IgD-negative memory B cell (primary cell): Measurements from ENCODE around the gene C15orf40. TPM values are rescaled to one million over a fixed set of nuclear protein-coding genes. Genes with fewer than 3 reads are reported as not detected.

Experiments
- H3K27ac Mint-ChIP-seq, 3 donors: one replicate each; pipeline ENCODE4 v1.8.0; 2020 to 2022; ENCODE audit warnings: mild to moderate bottlenecking in 3 of 3, mixed read lengths in 3 of 3, moderate library complexity in 1 of 3
- H3K27me3 Mint-ChIP-seq: one replicate; pipeline ENCODE4 v1.8.0; 2021; ENCODE audit warnings: mixed read lengths
- H3K36me3 Mint-ChIP-seq: one replicate; pipeline ENCODE4 v1.8.0; 2020; ENCODE audit warnings: mild to moderate bottlenecking, mixed read lengths
- H3K4me1 Mint-ChIP-seq, 3 donors: one replicate each; pipeline ENCODE4 v1.8.0; 2020 to 2022; ENCODE audit warnings: mixed read lengths in 3 of 3, mild to moderate bottlenecking in 1 of 3
- H3K4me3 Mint-ChIP-seq, 4 donors: one replicate each; pipeline ENCODE4 v1.8.0; 2020 to 2022; ENCODE audit warnings: mild to moderate bottlenecking in 4 of 4, mixed read lengths in 4 of 4, moderate library complexity in 3 of 4
- H3K9me3 Mint-ChIP-seq, 3 donors: one replicate each; pipeline ENCODE4 v1.8.0; 2020 to 2021; ENCODE audit warnings: mixed read lengths in 3 of 3, mild to moderate bottlenecking in 1 of 3
- polyA plus RNA-seq: library from polyadenylated mRNA; unstranded; fragments of 300-500 nt; fragmentation: Illumina TruSeq; gene quantifications from one replicate; pipeline ENCODE4 v1.2.3, GENCODE V29; 2021

The C15orf40 gene
- polyA plus RNA-seq, 1 donor from 2014 or later = 54.5 TPM

DNA sequence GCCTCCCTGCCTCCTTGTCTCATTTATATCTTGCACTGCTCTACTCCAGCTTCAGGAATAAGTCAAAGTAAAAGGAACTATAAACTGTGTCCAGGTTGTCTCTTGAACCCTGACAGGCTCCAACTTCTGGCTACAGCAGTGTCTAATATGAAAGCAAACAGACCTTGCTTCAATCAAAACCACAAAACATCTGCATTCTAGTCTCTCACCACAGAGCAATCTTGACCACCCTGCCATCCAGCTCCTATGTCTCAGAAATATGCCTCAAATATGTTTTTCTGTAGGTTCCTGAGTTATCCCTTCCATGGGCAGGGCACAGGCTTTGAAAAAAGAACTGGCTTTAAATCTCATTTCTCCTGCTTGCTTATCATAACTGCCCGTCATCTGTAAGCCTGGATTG, 38.4 kb downstream of the C15orf40 start:
- Mint-ChIP-seq H3K27me3 (no peaks in the 10 kb centered on the region), H3K27ac (no peak overlapping the region), H3K4me1 (peaks cover 0 to 3% (median 0%) of the 10 kb centered on the region in 3 donors), H3K36me3 (peaks cover 2% of the 10 kb centered on the region), H3K9me3 (no peaks in the 10 kb centered on the region), H3K4me3 (no peak overlapping the region)

DNA sequence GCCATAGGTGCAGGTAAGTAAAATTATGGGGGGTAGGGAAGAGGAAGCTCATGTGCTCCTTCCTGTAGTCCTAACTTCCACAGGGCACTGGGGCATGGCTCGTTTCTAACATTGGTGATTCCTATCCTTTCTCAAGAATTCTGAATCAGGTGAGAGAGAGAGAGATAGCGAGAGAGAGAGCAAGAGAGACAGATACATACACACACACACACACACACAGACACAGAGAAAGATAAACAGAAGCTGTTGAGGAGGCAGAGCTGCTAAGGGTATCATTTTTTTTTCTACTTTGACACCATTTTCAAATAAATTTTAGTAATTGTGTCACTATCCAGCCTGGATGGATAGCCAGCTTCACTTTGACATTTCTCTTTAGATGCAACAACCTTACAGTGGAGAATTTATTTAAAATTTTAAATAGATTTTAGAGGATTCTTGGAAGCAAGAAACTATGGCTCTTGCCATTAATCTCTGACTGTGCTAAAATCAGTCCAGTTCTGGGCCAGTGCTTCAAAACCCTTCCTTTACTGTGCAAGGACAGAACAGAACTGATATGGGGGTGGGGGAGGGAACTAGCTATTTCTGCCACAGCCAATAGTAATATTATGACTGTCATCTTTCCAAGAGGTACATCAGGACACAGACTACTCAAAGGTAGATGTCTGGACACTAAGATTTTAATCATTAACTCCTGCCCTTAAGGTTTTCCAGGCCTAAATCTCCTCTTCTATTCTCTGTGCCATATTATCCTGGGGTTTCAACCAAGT, 40.0 kb downstream of the C15orf40 start:
- H3K4me3 Mint-ChIP-seq = no peak overlapping the region
- H3K9me3 Mint-ChIP-seq = no peaks in the 10 kb centered on the region
- peaks cover 0 to 3% (median 0%) of the 10 kb centered on the region in 3 donors for H3K4me1 Mint-ChIP-seq
- no peak overlapping the region for H3K27ac Mint-ChIP-seq
- no peaks in the 10 kb centered on the region for H3K36me3 Mint-ChIP-seq
- no peaks in the 10 kb centered on the region for H3K27me3 Mint-ChIP-seq

DNA sequence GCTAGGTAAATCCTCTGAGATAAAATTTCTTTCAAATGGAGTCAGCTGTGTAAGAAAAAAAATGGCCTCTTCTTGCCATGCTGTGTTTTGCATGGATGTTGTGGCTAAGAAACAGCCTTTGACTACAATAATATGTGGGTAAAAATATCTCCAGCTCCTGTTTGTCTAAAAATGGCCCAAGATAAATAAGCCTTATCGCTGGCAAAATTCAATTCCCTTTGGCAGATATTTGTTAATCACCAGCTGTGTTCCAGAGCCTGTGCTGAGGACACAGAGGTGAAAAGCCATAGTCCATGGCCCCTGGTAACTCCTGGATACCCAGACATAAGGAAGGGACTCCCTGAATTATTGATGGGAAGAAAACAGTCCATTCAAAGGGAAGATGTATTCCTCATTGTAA, 40.7 kb downstream of the C15orf40 start:
- no peak overlapping the region for H3K4me3 Mint-ChIP-seq
- H3K9me3 Mint-ChIP-seq = no peaks in the 10 kb centered on the region
- H3K36me3 Mint-ChIP-seq = peaks cover 2% of the 10 kb centered on the region
- H3K4me1 Mint-ChIP-seq = peaks cover 0 to 3% (median 0%) of the 10 kb centered on the region in 3 donors
- H3K27me3 Mint-ChIP-seq = no peaks in the 10 kb centered on the region
- no peak overlapping the region for H3K27ac Mint-ChIP-seq

DNA sequence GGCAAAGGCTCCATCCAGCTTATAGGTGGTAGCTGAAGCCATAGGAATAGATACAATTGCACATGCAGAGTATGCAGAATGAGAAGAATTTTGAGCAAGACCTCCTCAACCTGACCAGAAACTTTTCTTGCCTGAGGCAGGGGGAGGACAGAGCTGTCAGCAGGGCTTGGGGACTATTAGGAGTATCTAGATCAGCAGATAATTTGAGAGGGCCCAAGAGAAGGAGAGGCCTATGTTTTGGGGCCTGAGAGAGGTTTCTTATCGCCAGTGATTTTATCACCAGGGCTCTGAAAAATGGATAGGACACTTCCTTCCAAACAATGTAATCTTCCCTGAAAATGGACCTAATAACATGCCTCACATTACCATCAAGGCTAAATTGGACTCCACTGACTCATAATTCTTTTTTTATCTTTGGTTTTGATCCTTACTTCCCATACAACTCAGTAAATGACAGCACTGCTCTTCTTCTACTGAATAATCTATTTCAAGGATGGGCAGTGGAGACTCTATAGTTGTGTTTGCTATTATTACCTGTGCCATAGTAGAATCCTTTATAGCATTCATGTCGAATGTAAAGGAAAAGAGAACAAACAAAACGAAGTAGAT, 41.3 kb downstream of the C15orf40 start:
- H3K27me3 Mint-ChIP-seq = no peaks in the 10 kb centered on the region
- no peak overlapping the region for H3K27ac Mint-ChIP-seq
- no peaks in the 10 kb centered on the region for H3K9me3 Mint-ChIP-seq
- peaks cover 2% of the 10 kb centered on the region for H3K36me3 Mint-ChIP-seq
- H3K4me3 Mint-ChIP-seq = no peak overlapping the region
- H3K4me1 Mint-ChIP-seq = peaks cover 0 to 2% (median 0%) of the 10 kb centered on the region in 3 donors

DNA sequence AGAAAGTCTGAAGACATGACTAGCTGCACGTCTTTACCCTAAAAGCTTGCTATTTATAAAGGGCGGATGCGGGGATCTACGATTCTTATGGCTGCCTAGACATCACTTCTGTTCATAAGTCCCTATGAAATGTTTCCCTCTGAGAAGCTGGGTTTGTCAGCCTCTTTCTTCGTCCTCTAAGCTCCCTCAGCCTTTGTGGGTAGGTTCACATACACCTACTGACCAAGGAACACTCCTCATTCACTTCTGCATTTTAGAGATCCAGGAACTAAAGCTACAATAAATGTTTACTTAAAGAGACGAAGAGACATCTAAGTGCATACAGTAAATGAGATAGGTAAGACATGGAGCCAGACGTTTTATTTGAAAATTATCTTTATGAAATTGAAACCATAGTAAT, 42.1 kb downstream of the C15orf40 start:
- peaks cover 0 to 2% (median 0%) of the 10 kb centered on the region in 3 donors for H3K4me1 Mint-ChIP-seq
- peaks cover 2% of the 10 kb centered on the region for H3K36me3 Mint-ChIP-seq
- no peak overlapping the region for H3K27ac Mint-ChIP-seq
- H3K9me3 Mint-ChIP-seq = no peaks in the 10 kb centered on the region
- H3K4me3 Mint-ChIP-seq = no peak overlapping the region
- no peaks in the 10 kb centered on the region for H3K27me3 Mint-ChIP-seq

DNA sequence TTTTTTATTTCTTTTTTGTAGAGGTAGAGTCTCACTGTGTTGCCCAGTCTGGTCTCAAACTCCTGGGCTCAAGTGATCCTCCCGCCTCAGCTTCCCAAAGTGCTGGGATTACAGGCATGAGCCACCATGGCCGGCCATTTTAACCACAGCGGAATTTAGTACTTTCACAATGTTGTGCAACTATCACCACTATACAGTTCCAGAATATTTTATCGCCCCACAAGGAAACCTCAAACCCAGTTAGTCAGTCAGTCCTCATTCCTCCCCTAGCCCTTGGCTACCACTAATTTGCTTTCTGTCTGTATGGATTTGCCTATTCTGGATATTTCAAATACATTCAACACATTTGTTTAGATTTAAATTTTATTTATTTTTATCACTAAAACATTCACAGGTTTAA, 43.4 kb downstream of the C15orf40 start:
- no peaks in the 10 kb centered on the region for H3K27me3 Mint-ChIP-seq
- H3K27ac Mint-ChIP-seq = no peak overlapping the region

DNA sequence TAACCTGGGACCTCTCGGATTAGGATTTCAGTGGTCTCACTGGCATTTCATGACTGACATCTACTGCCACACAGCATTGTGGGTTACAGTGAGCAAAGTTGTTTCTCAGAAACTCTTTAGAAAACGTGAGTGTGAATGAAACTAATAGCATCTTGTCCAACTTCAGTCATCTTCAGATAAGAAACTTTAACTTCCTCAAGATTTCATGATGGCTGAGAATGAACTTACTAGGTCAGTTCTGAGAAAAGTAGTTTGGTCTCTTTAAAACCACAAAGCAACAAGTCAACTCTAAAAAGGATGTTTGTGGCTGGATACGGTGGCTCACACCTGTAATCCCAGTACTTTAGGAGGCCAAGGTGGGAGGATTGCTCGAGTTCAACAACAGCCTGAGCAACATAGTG, 44.8 kb downstream of the C15orf40 start:
- Mint-ChIP-seq H3K27ac (no peak overlapping the region), H3K27me3 (no peaks in the 10 kb centered on the region)

More for the DNA sequence above, 43.4 kb downstream of the C15orf40 start:
- Mint-ChIP-seq H3K36me3 (peaks cover 2% of the 10 kb centered on the region), H3K4me3 (no peak overlapping the region), H3K9me3 (no peaks in the 10 kb centered on the region), H3K4me1 (peaks cover 0 to 2% (median 0%) of the 10 kb centered on the region in 3 donors)

DNA sequence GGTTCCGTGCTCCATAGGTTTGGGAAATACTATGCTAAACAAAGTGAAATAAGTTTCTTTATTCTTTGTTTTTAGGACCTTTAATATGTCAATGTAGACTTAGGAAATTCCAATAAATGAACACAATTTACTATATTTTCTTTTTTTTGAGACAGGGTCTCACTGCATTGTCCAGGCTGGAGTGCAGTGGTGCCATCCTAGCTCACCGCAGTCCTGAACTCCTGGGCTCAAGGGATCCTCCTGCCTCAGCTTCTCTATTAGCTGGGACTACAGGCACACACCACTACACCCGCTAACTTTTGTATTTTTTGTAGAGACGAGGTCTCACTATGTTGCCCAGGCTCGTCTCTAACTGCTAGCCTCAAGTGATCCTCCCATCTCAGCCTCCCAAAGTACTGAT, 46.5 kb downstream of the C15orf40 start:
- Mint-ChIP-seq H3K4me3 (no peak overlapping the region), H3K27ac (no peak overlapping the region), H3K27me3 (no peaks in the 10 kb centered on the region), H3K4me1 (peaks cover 0 to 3% (median 1%) of the 10 kb centered on the region in 3 donors), H3K9me3 (no peaks in the 10 kb centered on the region), H3K36me3 (peaks cover 2% of the 10 kb centered on the region)

More for the DNA sequence above, 44.8 kb downstream of the C15orf40 start:
- H3K4me1 Mint-ChIP-seq = peaks cover 0 to 2% (median 0%) of the 10 kb centered on the region in 3 donors
- no peaks in the 10 kb centered on the region for H3K9me3 Mint-ChIP-seq
- no peak overlapping the region for H3K4me3 Mint-ChIP-seq
- peaks cover 2% of the 10 kb centered on the region for H3K36me3 Mint-ChIP-seq

DNA sequence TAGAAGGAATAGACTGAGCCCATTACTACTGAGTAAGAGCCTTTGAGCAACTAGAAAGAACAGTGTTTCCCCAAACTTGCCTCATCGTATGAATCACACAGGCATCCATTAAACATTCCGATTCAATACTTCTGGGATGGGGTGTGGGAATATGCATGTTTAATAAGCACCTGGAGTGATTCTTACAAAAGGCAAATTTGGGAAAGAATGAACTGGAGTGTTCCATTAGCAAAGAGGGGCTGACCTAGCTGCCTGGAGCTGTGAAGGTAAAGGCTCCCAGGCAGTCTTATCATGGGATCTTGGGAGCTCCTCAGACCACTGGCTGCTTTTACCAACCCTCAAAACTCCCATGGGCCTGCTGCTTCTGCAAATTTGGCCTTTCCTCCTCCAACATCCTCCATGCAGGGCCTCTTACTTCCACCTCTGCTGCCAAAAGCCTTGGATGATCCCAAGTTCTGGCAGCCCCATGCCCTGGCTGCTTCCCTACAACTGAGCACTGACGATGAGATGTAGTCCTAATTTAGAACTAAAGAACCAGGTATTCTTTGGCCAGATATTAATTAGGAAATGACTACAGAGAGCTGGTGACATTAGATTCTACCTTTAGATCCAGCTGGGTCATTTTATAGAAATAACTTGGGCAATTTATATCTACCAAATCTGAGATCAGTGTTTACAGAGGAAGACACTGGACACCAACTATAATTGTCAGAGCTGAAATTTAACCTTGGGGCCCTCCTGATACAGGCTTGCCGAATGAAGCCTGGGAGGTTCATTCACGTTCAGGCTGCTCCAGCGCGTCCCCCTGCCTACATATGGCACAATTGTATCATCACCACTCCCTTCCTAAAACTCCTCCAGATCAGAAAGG, 47.7 kb downstream of the C15orf40 start:
- Mint-ChIP-seq H3K9me3 (no peaks in the 10 kb centered on the region), H3K27ac (no peak overlapping the region), H3K36me3 (peaks cover 2% of the 10 kb centered on the region), H3K27me3 (no peaks in the 10 kb centered on the region), H3K4me1 (peaks cover 0 to 3% (median 0%) of the 10 kb centered on the region in 3 donors), H3K4me3 (no peak overlapping the region)

DNA sequence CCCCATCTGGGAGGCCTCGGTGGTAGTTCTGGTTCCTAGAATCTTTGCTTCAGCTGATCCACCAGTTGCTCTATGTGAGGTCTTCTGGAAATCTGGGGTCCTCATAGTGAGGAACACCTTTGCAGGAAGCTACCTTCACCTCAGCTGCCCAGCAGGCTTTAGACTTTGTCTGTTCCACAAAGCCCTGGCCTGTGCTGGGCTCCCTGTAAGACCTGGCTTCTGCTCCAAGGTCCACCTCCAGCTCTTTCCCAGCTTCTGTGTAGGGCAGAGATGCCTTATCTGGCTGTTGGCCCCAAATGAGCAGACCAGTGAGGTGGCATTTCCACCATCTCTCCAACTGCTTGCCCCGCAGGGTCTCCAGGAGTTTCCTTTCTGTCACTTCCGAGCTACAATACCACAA, 50.7 kb downstream of the C15orf40 start:
- Mint-ChIP-seq H3K27ac (no peak overlapping the region), H3K4me1 (peaks cover 0 to 5% (median 0%) of the 10 kb centered on the region in 3 donors), H3K36me3 (peaks cover 2% of the 10 kb centered on the region), H3K4me3 (no peak overlapping the region), H3K9me3 (no peaks in the 10 kb centered on the region), H3K27me3 (no peaks in the 10 kb centered on the region)

DNA sequence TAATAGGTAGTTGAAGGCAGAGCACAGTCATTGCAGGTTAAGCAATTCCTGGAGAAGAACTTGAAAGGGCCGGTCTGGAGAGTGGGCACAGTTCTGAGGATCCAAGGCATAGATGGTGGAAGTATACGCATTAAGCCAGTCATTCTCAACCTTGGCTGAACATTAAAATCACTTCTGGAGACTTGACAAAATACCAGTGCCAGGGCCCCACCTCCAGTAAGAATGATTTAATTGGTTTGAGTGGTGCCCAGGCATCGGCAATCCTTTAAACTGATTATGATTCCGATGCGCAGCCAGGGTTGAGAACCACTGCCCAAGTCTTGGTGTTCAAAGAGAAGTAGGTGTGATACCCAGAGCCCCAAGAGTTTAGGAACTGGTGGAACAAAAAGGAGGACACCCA, 52.0 kb downstream of the C15orf40 start:
- no peak overlapping the region for H3K4me3 Mint-ChIP-seq
- no peak overlapping the region for H3K27ac Mint-ChIP-seq
- H3K9me3 Mint-ChIP-seq = no peaks in the 10 kb centered on the region
- H3K4me1 Mint-ChIP-seq = peaks cover 0 to 7% (median 0%) of the 10 kb centered on the region in 3 donors
- peaks cover 2% of the 10 kb centered on the region for H3K36me3 Mint-ChIP-seq
- H3K27me3 Mint-ChIP-seq = no peaks in the 10 kb centered on the region

DNA sequence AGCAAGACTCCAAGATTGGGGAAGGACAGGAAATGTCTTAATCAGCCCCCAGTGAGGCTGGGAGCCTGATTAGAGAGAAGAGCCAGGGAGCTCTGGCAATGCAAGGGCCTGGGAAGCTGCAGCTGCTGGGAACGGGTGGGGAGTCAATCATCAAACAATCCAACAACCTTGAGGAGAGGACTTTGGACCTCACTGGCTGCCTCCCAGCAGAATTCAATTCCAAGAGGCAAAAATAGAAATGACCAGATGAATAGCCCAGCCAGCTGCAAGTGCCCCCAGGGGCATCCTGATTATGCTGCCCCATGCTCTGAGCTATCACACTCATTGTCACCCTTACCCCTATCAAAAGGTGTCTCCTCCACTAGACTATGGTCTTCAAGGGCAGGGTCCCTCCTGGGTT, 52.8 kb downstream of the C15orf40 start:
- peaks cover 0 to 7% (median 0%) of the 10 kb centered on the region in 3 donors for H3K4me1 Mint-ChIP-seq
- H3K4me3 Mint-ChIP-seq = no peak overlapping the region
- H3K9me3 Mint-ChIP-seq = no peaks in the 10 kb centered on the region
- no peak overlapping the region for H3K27ac Mint-ChIP-seq
- H3K36me3 Mint-ChIP-seq = peaks cover 2% of the 10 kb centered on the region
- H3K27me3 Mint-ChIP-seq = peaks cover under 1% of the 10 kb centered on the region

DNA sequence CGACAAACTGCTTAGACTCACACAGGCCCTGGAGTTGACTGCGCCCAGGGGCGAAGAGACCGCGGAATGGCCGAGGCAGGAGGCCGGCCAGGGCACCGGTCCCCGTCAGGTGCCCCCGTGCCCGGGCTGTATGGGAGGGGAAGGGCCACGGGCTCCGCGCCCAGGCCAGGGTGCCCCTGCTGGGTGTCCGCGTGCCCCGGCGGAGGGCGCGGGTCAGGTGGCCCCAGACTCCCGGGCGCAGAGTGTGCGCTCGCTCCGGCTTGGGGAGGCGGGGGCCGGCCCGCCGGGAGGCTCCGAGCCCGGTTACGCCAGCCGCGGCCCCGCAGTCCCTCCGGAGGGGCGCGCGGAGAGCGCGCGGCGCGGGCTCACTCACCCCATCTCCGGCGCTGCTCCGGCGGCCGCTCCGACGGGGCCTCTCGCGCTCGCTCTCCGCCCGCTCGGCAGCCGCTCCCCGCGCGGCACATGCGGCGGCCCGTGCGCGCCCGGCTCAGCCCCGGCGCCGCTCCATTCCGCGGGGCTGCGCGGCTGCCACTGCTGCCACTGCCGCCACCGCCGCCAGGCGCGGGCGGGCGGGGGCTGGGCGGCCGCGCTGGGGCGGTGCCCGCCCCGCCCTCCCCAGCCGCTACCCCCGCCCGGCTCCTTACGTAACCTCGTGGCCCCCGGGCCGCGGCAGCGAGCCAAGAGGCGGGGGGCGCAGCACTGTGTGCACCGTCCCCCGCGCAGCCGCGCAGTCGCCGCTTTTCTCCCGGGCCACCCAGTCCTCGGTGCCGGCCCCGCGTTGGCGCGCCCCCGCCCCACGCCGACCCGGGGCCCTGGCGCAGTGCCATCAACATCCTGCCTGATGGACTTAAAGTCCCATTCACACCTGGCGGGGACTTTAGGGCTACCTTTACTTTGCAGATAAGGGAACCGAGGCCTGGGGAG, 59.0 kb downstream of the C15orf40 start, which contains the start of gene HOMER2:
Gene HOMER2, minus strand, starts transcription at position 563 of the 924 bp plus-strand sequence. Its CDS starts 185 bp downstream, at position 378.
- peaks cover 6 to 8% (median 6%) of the 10 kb centered on the region in 3 donors for H3K4me1 Mint-ChIP-seq
- H3K27ac Mint-ChIP-seq = no peak within 1 kb of the TSS
- no peaks in the 10 kb centered on the region for H3K9me3 Mint-ChIP-seq
- peaks cover 2% of the 10 kb centered on the region for H3K36me3 Mint-ChIP-seq
- peak within 1 kb of the TSS; percentile 57 to 86 (median 80) for H3K4me3 Mint-ChIP-seq
- H3K27me3 Mint-ChIP-seq = peaks cover 10% of the 10 kb centered on the region
